Small intestine (tissue), 7 donors: Measurements from ENCODE around the gene AGPAT3. TPM values are rescaled to one million over a fixed set of nuclear protein-coding genes. Genes with fewer than 3 reads are reported as not detected.

Experiments used
- DNase-seq, 2 donors: peaks; one replicate each; pipeline versions ENCODE4 v3.0.0 to v3.0.0-alpha.2; 2013
- FAIRE-seq: peaks from 2 replicates; lab custom pipeline; 2012; peaks lifted over from hg19 to GRCh38; lab: Jason Lieb, UNC
- H3K27ac ChIP-seq, 3 donors: one replicate each; pipeline ENCODE4 v1.5.1; 2013; ENCODE audit warnings: low read length in 2 of 3, mild to moderate bottlenecking in 2 of 3, control low read depth in 1 of 3, inconsistent platforms in 1 of 3, low read depth in 1 of 3, moderate library complexity in 1 of 3
- H3K27me3 ChIP-seq, 3 donors: one replicate each; pipeline ENCODE4 v1.6.1; 2013; ENCODE audit warnings: low read length in 3 of 3, inconsistent platforms in 1 of 3; ENCODE audit not compliant: control insufficient read depth in 3 of 3, insufficient read depth in 3 of 3
- H3K36me3 ChIP-seq, 3 donors: one replicate each; pipeline ENCODE4 v1.6.1; 2013; ENCODE audit warnings: low read length in 3 of 3, inconsistent platforms in 1 of 3, low read depth in 1 of 3, mild to moderate bottlenecking in 1 of 3, moderate library complexity in 1 of 3; ENCODE audit not compliant: control insufficient read depth in 3 of 3, insufficient read depth in 2 of 3
- H3K4me1 ChIP-seq, 3 donors: one replicate each; pipeline ENCODE4 v1.6.1; 2013; ENCODE audit warnings: low read length in 2 of 3, inconsistent platforms in 1 of 3, low read depth in 1 of 3, mild to moderate bottlenecking in 1 of 3, moderate library complexity in 1 of 3; ENCODE audit not compliant: control insufficient read depth in 3 of 3, insufficient read depth in 2 of 3
- H3K4me3 ChIP-seq, 3 donors: one replicate each; pipeline ENCODE4 v1.5.1; 2013; ENCODE audit warnings: low read length in 3 of 3, control low read depth in 1 of 3, inconsistent platforms in 1 of 3, low read depth in 1 of 3, mild to moderate bottlenecking in 1 of 3, moderate library complexity in 1 of 3
- H3K9me3 ChIP-seq, 2 donors: one replicate each; pipeline ENCODE4 v1.6.1; 2013; ENCODE audit warnings: low read depth in 1 of 2, low read length in 1 of 2; ENCODE audit not compliant: control insufficient read depth in 2 of 2, insufficient read depth in 1 of 2
- WGBS, 3 donors: extraction: QIAGEN DNeasy Blood & Tissue Kit; methylation state at CpG; one replicate each; pipeline ENCODE4 v1.1.7; 2013; 5-methylcytosine and 5-hydroxymethylcytosine counted together
- polyA plus RNA-seq, 4 donors: library from polyadenylated mRNA; stranded (reverse) in 3 of 4; unstranded in 1 of 4; fragments of 200-250 nt in 3 of 4; fragments of 120-200 nt in 1 of 4; gene quantifications; one replicate each; pipeline versions ENCODE4 v1.2.1 to v1.2.3, GENCODE V29; 2013
- donor health status: healthy with polysubstance abuse.
- donor health status: control.
- donor health status: control.
- donor health status: Bipolar disorder and iron deficiency.
- donor health status: healthy.

Gene AGPAT3
- polyA plus RNA-seq, 4 donors: 21.3 to 93.2 (median 42.8) TPM

DNA sequence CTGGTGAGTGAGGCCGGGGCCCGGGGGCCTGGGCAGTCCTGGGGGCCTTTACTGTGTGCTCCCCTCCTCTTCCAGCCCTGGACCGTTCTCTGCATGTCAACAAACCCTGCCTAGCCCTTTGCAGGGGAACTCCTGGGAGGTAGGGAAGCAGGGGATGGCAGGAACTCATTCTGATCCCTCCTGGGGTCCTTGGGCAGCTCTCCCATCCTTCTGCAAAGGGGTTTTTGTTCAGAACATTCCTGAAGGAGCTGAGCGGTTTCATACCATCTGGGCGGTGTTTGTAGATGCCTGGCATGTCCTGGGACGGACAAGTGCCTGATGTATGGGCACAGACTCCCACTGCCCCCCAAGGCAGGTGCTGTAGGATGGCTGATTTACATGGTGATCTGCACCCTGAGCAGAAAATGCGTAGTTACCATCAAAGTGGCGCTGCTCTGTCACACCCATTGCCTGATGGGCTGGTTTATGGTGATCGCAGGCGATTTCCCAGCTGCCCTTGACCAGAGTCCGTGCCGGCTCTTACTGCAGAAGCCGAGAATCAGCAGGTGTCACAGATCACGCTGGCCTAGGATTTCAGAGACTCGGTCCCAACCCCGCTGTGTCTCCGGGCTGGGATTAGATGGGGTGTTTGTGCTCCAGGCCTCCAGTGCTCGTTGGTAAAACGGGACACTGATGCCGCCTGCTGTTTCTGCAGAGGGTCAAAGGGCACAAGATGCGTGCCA, 75.5 kb downstream of the AGPAT3 start:
- Histone ChIP-seq H3K9me3 (peaks cover 0 to 4% of the 10 kb centered on the region in 2 donors), H3K27me3 (no peaks in the 10 kb centered on the region), H3K4me1 (peaks cover 0 to 28% (median 4%) of the 10 kb centered on the region in 3 donors), H3K4me3 (no peak overlapping the region), H3K27ac (peak overlapping the region in 1 of 3 donors; percentile 2), H3K36me3 (peaks cover 0 to 75% (median 0%) of the 10 kb centered on the region in 3 donors)
- DNase-seq (peak; percentile 76 to 86), FAIRE-seq (no peak)
- 30 to 70% (median 41%) methylated on average over 21 of the region's 21 CpGs for WGBS, 3 donors

GRCh38 chr21:43942201-43942600, 77.2 kb downstream of the AGPAT3 start:
- Histone ChIP-seq H3K4me3 (no peak overlapping the region), H3K4me1 (peaks cover 0 to 28% (median 4%) of the 10 kb centered on the region in 3 donors), H3K27me3 (no peaks in the 10 kb centered on the region), H3K36me3 (peaks cover 0 to 73% (median 0%) of the 10 kb centered on the region in 3 donors), H3K9me3 (peaks cover 0 to 2% of the 10 kb centered on the region in 2 donors), H3K27ac (no peak overlapping the region)
- DNase-seq (no peak), FAIRE-seq (no peak)
- 94 to 97% (median 95%) methylated on average over 20 of the region's 20 CpGs for WGBS, 3 donors

- FAIRE-seq: no peak
- H3K27me3 ChIP-seq: no peaks in the 10 kb centered on the region
- DNase-seq: no peak
- 95 to 96% (median 96%) methylated on average over 13 of the region's 13 CpGs for WGBS, 3 donors
- H3K27ac ChIP-seq: no peak overlapping the region
- H3K36me3 ChIP-seq: peaks cover 0 to 74% (median 0%) of the 10 kb centered on the region in 3 donors
- no peak overlapping the region for H3K4me3 ChIP-seq
- H3K4me1 ChIP-seq: peaks cover 0 to 28% (median 4%) of the 10 kb centered on the region in 3 donors
- H3K9me3 ChIP-seq: no peaks in the 10 kb centered on the region
Observed at GRCh38 chr21:43942621-43943020, 77.6 kb downstream of the AGPAT3 start.

- no peak overlapping the region for H3K4me3 ChIP-seq
- no peak for FAIRE-seq
- H3K27me3 ChIP-seq: no peaks in the 10 kb centered on the region
- H3K4me1 ChIP-seq: peaks cover 0 to 26% (median 3%) of the 10 kb centered on the region in 3 donors
- H3K9me3 ChIP-seq: peaks cover 0 to under 1% of the 10 kb centered on the region in 2 donors
- no peak for DNase-seq
- no peak overlapping the region for H3K27ac ChIP-seq
- peaks cover 0 to 80% (median 0%) of the 10 kb centered on the region in 3 donors for H3K36me3 ChIP-seq
- 93 to 94% (median 93%) methylated on average over 30 of the region's 30 CpGs for WGBS, 3 donors
Observed at GRCh38 chr21:43943512-43944077, 78.6 kb downstream of the AGPAT3 start.

- H3K27me3 ChIP-seq: no peaks in the 10 kb centered on the region
Observed at GRCh38 chr21:43944078-43944633, 79.1 kb downstream of the AGPAT3 start.

GRCh38 chr21:43944757-43945156, 79.7 kb downstream of the AGPAT3 start:
- 85 to 91% (median 90%) methylated on average over 12 of the region's 12 CpGs for WGBS, 3 donors
- Histone ChIP-seq H3K36me3 (peaks cover 0 to 81% (median 0%) of the 10 kb centered on the region in 3 donors), H3K9me3 (peaks cover 0 to 9% of the 10 kb centered on the region in 2 donors), H3K4me1 (peaks cover 0 to 15% (median 0%) of the 10 kb centered on the region in 3 donors), H3K27me3 (no peaks in the 10 kb centered on the region), H3K27ac (no peak overlapping the region), H3K4me3 (no peak overlapping the region)
- DNase-seq (no peak), FAIRE-seq (no peak)

More at GRCh38 chr21:43944078-43944633, 79.1 kb downstream of the AGPAT3 start:
- Histone ChIP-seq H3K27ac (no peak overlapping the region), H3K4me3 (no peak overlapping the region), H3K9me3 (peaks cover 0 to 6% of the 10 kb centered on the region in 2 donors), H3K36me3 (peaks cover 0 to 81% (median 0%) of the 10 kb centered on the region in 3 donors), H3K4me1 (peaks cover 0 to 21% (median 0%) of the 10 kb centered on the region in 3 donors)
- DNase-seq (no peak), FAIRE-seq (no peak)
- 83 to 89% (median 89%) methylated on average over 19 to 20 of the region's 20 CpGs for WGBS, 3 donors

GRCh38 chr21:43948740-43949498, 83.9 kb downstream of the AGPAT3 start:
- H3K36me3 ChIP-seq: peaks cover 0 to 81% (median 0%) of the 10 kb centered on the region in 3 donors
- peaks cover 0 to 9% of the 10 kb centered on the region in 2 donors for H3K9me3 ChIP-seq
- no peaks in the 10 kb centered on the region for H3K27me3 ChIP-seq
- FAIRE-seq: no peak
- H3K27ac ChIP-seq: no peak overlapping the region
- H3K4me1 ChIP-seq: peaks cover 0 to 6% (median 0%) of the 10 kb centered on the region in 3 donors
- H3K4me3 ChIP-seq: no peak overlapping the region
- WGBS, 3 donors: 96 to 99% (median 97%) methylated on average over 6 of the region's 6 CpGs
- no peak for DNase-seq
